GM18870 (cell line): Measurements from ENCODE around the gene CLIP4.
"Not testable (repeated sequence)": the region's sequence is repeated elsewhere in the genome, so short reads cannot be mapped to it uniquely, and the experiment has no call there.

Source experiments
- ATAC-seq: cut with Tn5 transposase; IDR thresholded peaks from one replicate; pipeline ENCODE4 v1.9.1; 2021; ENCODE audit warnings: moderate library complexity; ENCODE audit not compliant: unreplicated experiment

CLIP4 gene, protein sequence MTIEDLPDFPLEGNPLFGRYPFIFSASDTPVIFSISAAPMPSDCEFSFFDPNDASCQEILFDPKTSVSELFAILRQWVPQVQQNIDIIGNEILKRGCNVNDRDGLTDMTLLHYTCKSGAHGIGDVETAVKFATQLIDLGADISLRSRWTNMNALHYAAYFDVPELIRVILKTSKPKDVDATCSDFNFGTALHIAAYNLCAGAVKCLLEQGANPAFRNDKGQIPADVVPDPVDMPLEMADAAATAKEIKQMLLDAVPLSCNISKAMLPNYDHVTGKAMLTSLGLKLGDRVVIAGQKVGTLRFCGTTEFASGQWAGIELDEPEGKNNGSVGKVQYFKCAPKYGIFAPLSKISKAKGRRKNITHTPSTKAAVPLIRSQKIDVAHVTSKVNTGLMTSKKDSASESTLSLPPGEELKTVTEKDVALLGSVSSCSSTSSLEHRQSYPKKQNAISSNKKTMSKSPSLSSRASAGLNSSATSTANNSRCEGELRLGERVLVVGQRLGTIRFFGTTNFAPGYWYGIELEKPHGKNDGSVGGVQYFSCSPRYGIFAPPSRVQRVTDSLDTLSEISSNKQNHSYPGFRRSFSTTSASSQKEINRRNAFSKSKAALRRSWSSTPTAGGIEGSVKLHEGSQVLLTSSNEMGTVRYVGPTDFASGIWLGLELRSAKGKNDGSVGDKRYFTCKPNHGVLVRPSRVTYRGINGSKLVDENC

DNA sequence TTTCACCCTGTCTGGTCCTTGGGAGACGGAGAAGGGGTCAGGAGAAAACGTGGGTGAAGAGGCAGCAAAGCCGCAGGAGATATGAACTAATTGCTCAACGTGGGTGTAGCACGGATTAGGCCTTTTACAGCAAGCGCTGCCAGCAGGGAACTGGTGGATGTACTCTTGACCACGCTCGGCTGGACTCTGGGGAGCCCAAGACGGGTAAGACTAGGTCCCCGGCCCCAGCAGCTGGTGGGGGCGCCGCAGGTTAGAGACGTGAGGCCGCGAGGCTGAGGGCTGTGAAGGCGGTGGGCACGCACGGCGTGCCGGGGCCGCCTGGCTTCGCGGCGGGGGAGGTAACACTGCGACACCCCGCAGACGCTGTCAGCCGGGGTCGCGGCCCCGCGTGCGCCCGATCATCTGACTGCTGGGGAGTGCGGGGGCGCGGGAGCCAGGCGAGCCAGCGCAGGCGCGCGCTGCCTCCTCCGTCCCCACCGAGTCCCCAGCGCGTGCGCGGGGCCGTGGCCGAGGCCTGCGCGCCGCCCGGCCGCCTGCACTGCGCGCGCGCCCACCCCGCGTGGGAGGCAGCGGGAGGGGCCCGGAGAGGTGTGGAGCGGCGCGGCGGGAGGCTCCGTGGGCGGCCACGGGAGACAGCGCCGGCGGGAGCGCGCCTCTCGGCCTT, at the start of gene CLIP4:
Gene CLIP4, plus strand, starts transcription at position 470 of the 664 bp plus-strand sequence. CDS start 5,974 bp downstream, outside the sequence.
- no peak for ATAC-seq

DNA sequence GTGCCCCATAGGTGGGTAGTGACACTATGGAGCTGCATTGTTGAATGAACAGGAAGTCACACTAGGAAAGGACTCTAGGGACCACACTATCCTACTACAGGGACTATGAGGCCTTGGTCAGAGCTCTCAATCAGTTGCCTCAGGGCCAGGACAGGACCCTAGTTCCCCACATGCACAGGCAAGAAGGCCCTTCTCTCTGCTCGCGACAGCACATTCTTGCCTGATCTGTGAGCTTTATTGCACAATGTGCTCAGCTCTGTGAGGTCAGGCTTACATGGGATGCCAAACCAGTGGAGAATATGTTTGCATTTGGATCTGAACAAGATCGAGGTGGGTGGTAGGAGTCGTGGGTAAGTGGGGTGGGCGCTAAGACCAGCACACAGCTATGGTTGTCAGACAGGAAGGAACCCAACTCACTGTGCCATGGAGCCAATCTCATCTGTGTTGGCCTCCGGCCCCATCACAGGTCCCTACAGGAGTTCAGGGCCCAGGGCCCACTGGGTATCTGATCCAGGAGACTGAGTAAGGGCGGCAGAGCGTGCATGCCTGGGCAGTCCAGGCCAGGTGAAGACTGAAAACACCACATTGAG, 48.8 kb upstream of the CLIP4 start:
- ATAC-seq, result no peak

GRCh38 chr2:29066997-29067605, 48.1 kb upstream of the CLIP4 start:
- ATAC-seq, result no peak

- no peak for ATAC-seq
Observed at GRCh38 chr2:29068513-29068912, 46.7 kb upstream of the CLIP4 start.

DNA sequence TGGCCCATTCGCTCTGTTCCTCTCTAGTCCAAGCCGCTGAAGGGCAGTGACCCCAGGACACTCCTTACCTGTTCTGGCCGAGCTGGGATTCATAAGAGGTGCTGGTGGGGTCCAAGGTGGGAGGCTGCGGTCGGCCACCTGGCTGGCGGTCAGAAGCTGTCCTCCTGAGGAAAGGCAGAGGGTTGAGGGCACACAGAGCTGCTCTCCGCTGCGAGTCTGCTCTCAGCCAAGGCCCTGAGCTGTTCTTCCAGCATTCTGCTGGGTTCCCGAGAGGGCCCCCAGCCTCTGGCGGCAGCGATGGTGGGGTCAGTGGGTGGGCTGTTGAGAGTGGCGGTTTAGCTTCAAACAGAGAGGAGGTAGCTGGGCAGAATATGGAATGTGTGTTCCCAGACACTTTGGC, 44.7 kb upstream of the CLIP4 start:
- no peak for ATAC-seq

GRCh38 chr2:29071032-29071975, 43.9 kb upstream of the CLIP4 start:
- ATAC-seq, result no peak

- no peak for ATAC-seq
Observed at GRCh38 chr2:29072251-29072650, 43.0 kb upstream of the CLIP4 start.

GRCh38 chr2:29072971-29073725, 42.1 kb upstream of the CLIP4 start:
- no peak for ATAC-seq

- no peak for ATAC-seq
Observed at GRCh38 chr2:29073933-29074332, 41.3 kb upstream of the CLIP4 start.

DNA sequence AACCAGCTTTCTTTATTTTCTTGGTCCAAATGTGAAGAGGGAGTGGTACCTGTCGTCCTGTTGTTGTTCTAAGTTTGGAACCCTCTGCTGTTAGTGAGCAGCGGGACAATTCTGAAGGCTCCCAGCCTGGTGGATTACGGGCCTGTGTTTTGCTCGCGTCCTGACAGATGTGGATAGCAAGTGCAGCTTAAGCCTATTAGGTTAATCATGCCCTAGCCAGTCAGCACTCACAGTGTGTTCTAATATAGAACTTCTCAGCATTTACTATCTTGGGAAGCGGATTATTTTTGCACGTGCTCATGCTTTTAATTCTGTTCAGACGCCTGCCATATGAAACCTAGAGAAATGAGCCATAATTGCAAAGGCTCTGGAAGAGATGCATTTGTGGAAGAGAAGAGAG, 40.8 kb upstream of the CLIP4 start, which contains the start of gene PCARE:
Gene PCARE, minus strand, starts transcription at position 113 of the 400 bp plus-strand sequence. CDS start 262 bp downstream, outside the sequence.
- no peak for ATAC-seq

DNA sequence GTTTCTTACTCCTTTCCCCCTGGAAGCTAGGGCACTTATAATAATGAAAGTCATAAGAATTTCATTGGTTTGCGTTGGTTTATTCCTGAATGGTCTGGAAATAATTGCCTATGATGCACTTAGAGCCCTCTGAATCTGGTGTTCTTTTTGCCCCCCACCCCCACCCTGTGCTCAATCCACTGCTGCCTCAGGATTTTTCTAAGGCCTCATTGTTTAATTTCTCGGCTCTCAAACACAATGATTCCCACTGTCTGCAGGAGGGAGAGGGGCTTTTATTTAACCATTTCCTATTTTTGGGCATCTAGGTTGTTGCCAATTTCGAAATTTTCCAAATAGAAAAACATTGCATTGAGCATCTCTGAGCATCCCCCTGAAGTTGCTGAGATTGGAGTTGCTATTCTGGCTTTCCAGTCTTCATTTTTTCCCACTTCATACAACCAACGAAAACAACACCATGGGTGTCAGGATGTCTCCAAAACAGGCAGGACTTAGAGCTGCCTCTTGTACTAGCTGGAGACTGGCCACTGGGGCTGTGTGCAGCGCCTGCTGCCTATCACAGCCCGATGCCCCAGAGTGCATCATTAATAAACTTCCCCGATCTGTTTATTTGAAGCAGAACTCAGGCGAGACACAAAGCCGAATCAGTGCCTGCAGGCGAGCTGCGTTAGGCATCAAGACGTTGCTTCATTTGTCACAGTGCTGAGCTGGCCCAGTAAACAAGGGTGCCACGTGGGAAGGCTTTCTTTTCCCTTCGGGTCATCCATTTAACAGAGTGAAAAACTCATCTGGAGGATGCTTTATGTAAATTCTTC, 39.1 kb upstream of the CLIP4 start:
- no peak for ATAC-seq

GRCh38 chr2:29079887-29080286, 35.3 kb upstream of the CLIP4 start:
- no peak for ATAC-seq

- ATAC-seq, result no peak
Observed at GRCh38 chr2:29080886-29081743, 34.1 kb upstream of the CLIP4 start.

GRCh38 chr2:29082804-29083495, 32.3 kb upstream of the CLIP4 start:
- no peak for ATAC-seq

GRCh38 chr2:29084554-29084953, 30.7 kb upstream of the CLIP4 start:
- ATAC-seq, result no peak

GRCh38 chr2:29090311-29090710, 24.9 kb upstream of the CLIP4 start:
- ATAC-seq, result not testable (repeated sequence)

- no peak for ATAC-seq
Observed at GRCh38 chr2:29096969-29097368, 18.2 kb upstream of the CLIP4 start.
